ENCODE measurements around the gene SRPK2.

The SRPK2 gene

GRCh38 chr7:105403128-105403527 lies 14.4 kb upstream of the SRPK2 start:
- TF ChIP-seq CTCF (IDR thresholded peaks at IDR 0.05): no peak

- TF ChIP-seq CTCF (IDR thresholded peaks at IDR 0.05): no peak
Measured at GRCh38 chr7:105402221-105403095, 13.7 kb upstream of the SRPK2 start.

- TF ChIP-seq CTCF (IDR thresholded peaks at IDR 0.05): peak; percentile 34; the same call in 1 of the 2 replicates
Measured at GRCh38 chr7:105399043-105399725, 10.5 kb upstream of the SRPK2 start.

GRCh38 chr7:105396566-105396965 lies 7.8 kb upstream of the SRPK2 start:
- no peak for TF ChIP-seq CTCF (IDR thresholded peaks at IDR 0.05)

- no peak for TF ChIP-seq CTCF (IDR thresholded peaks at IDR 0.05)
Measured at GRCh38 chr7:105391429-105391828, 2.7 kb upstream of the SRPK2 start.

- TF ChIP-seq CTCF (IDR thresholded peaks at IDR 0.05): no peak
Measured at GRCh38 chr7:105389889-105390288, 1.2 kb upstream of the SRPK2 start.

- TF ChIP-seq CTCF (IDR thresholded peaks at IDR 0.05): no peak
Measured at GRCh38 chr7:105389088-105389650, 448 bp upstream of the SRPK2 start.
